Retinal pigment epithelial cell (primary cell): ENCODE data around the gene CLCN6.

Source experiments
- DNase-seq: peaks from one replicate; pipeline ENCODE4 v3.0.0-alpha.2; 2010; ENCODE audit warnings: low read depth
- H3K4me3 ChIP-seq: 2 replicates; pipeline ENCODE4 v1.5.1; 2011; ENCODE audit warnings: mild to moderate bottlenecking, low read length, control low read depth, moderate library complexity
- CTCF ChIP-seq: conservative IDR thresholded peaks from 2 replicates; pipeline ENCODE4 v1.5.1; 2011; ENCODE audit warnings: low read depth, low read length, control low read depth, inconsistent platforms

CLCN6 gene

DNA sequence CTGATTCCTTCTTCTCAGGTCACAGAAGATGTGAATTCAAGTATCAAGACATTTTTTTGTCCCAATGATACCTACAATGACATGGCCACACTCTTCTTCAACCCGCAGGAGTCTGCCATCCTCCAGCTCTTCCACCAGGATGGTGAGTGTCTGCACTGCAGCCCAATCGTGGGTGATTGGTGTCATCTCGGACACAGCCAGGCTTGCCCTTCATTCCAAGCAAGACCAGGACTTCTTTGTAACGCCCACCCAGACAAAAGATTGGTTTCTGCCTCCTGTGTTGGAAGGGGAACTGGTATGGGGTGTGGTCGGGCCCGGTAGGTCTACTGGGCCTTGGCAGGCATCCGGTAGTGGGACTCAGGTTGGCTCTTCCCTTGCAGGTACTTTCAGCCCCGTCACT lies 27.5 kb downstream of the CLCN6 start:
- no peak overlapping the region for H3K4me3 ChIP-seq
- no peak for TF ChIP-seq CTCF
- DNase-seq: no peak

DNA sequence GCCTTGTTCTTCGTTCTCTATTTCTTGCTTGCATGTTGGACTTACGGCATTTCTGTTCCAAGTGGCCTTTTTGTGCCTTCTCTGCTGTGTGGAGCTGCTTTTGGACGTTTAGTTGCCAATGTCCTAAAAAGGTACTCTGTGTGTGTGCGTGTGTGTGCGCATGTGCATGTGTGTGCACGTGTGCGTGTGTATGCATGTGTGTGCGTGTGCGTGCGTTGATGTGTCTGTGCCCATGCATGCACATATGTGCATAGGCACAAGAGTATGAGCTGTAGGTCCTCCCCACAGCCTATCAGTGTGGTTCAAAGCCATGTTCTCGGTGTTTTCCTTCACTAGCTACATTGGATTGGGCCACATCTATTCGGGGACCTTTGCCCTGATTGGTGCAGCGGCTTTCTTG lies 27.9 kb downstream of the CLCN6 start:
- DNase-seq: no peak
- no peak for TF ChIP-seq CTCF
- H3K4me3 ChIP-seq: no peak overlapping the region

DNA sequence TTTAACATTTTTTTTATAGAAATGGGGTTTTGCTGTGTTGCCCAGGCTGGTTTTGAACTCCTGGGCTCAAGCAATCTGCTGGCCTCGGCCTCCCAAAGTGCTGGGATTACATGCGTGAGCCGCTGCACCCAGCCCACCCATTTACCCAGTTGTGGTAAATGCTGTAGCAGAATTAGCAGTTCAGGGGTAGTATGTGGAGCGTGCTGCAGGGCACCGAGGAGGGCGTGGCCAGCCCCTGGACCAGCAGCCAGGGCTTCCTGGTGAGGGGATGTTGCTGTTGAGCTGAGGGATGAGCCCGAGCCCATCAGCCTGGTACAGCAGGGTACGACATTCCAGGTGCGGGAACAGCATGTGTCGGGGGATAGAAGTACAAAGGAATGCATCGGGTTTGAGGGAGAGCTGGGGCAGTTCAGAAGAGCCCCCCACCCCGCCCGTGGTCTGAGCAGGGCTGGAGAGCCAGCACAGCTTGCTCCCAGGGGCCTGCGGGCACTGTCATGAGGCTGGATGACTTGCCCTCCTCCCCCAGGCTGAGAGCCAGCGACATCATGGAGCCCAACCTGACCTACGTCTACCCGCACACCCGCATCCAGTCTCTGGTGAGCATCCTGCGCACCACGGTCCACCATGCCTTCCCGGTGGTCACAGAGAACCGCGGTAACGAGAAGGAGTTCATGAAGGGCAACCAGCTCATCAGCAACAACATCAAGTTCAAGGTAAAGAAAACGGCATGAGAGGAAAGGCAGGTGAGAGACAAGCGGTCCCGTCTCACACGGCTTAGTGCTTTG lies 29.6 kb downstream of the CLCN6 start:
- DNase-seq: no peak
- TF ChIP-seq CTCF: no peak
- no peak overlapping the region for H3K4me3 ChIP-seq

DNA sequence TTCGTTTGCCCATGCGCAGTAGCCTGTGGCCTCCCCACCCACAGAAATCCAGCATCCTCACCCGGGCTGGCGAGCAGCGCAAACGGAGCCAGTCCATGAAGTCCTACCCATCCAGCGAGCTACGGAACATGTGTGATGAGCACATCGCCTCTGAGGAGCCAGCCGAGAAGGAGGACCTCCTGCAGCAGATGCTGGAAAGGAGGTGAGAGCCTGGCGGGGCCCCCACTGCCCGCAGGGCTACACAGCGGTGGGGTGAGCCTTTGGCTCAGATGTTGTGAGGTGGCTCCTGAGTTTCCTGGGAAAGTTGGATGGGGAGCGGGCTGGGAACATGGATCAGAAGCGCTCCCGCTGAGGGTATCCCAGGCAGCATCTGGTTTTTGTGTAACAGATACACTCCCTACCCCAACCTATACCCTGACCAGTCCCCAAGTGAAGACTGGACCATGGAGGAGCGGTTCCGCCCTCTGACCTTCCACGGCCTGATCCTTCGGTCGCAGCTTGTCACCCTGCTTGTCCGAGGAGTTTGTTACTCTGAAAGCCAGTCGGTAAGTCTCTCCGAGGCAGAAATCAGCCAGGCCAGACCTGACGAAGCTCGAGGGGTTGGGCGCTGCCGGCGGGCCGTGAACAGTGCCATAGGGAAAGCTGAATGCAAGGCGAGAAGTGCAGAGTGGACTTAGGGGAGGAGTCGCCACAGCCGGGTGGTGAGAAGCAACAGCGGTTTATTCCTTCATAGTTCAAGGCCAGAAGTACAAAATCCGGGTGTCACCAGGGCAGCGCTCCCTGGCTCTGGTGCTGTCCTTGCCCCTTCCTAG lies 31.2 kb downstream of the CLCN6 start:
- H3K4me3 ChIP-seq: no peak overlapping the region
- no peak for DNase-seq
- TF ChIP-seq CTCF: no peak

DNA sequence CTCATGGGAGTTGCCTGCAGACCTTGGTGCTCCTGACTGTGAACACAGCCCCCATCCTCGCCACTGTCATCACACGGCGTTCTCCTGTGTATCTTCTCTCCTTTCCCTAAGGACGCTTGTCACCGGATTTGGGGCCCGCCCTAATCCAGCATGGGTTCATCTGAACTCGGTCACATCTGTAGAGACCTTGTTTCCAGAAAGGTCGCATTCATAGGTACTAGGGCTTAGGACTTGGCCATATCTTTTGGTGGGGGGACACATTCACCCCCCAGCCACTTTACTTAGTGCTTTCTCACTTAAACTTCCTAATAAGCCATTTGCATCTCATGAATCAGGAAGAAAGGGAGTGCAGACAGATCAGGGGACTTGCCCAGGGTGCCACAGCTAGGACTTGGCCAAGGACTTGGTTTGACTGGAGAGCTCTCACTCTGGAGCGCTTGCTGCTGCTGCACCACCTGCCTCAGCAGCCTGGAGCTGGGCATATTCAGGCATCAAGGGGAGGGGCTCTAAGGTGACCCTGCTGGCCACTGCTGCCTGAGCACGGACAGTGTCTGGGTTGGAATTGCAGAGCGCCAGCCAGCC lies 31.9 kb downstream of the CLCN6 start:
- no peak for DNase-seq
- H3K4me3 ChIP-seq: no peak overlapping the region
- TF ChIP-seq CTCF: no peak

GRCh38 chr1:11838349-11839272 lies 32.6 kb downstream of the CLCN6 start:
- DNase-seq: no peak
- no peak overlapping the region for H3K4me3 ChIP-seq
- TF ChIP-seq CTCF: peak; percentile 99
